ENCODE results near the gene HS3ST1. TPM values are rescaled to one million over a fixed set of nuclear protein-coding genes. Genes with fewer than 3 reads are reported as not detected.

The HS3ST1 gene
- total and polyA plus RNA-seq, 2 donors from 2014 or later, result 1.1 to 39.0 TPM

DNA sequence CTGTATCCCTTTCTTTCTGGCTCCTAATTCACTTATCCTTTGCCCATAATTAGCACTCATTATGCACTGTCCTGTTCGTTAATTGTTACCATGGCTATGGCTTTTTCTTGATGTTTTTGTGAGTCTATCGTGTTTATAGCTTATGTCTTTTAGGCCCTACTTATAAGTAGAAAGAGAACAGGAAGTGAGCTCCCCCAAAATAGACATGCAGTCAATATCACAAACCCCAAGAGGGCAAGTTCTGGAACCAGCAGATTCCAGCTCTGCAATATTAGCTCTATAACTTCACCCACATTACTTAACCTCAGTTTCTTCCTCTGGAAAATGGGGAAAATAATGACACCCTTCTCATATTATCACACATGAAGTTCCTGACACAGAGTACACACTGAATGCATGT is 7.4 kb upstream of the HS3ST1 start:
- Histone ChIP-seq H3K36me3 (ENCODE audit: control insufficient read depth in 2 of 3, insufficient read depth in 3 of 3, low read length in 3 of 3) (no peaks in the 10 kb centered on the region), H3K4me3 (ENCODE audit: low read length in 3 of 3) (no peak overlapping the region), H3K4me1 (ENCODE audit: control insufficient read depth in 2 of 3, insufficient read depth in 2 of 3, low read depth in 1 of 3, low read length in 3 of 3) (no peaks in the 10 kb centered on the region), H3K27ac (ENCODE audit: low read depth in 2 of 2, low read length in 2 of 2) (no peak overlapping the region), H3K9ac (ENCODE audit: low read length in 3 of 3) (no peak overlapping the region), H3K27me3 (ENCODE audit: control insufficient read depth, insufficient read depth, low read length) (no peaks in the 10 kb centered on the region), H3K9me3 (ENCODE audit: control insufficient read depth in 2 of 3, insufficient read depth in 1 of 3, low read length in 3 of 3) (no peaks in the 10 kb centered on the region)
- FAIRE-seq, result no peak
- TF ChIP-seq, protein P1, sequence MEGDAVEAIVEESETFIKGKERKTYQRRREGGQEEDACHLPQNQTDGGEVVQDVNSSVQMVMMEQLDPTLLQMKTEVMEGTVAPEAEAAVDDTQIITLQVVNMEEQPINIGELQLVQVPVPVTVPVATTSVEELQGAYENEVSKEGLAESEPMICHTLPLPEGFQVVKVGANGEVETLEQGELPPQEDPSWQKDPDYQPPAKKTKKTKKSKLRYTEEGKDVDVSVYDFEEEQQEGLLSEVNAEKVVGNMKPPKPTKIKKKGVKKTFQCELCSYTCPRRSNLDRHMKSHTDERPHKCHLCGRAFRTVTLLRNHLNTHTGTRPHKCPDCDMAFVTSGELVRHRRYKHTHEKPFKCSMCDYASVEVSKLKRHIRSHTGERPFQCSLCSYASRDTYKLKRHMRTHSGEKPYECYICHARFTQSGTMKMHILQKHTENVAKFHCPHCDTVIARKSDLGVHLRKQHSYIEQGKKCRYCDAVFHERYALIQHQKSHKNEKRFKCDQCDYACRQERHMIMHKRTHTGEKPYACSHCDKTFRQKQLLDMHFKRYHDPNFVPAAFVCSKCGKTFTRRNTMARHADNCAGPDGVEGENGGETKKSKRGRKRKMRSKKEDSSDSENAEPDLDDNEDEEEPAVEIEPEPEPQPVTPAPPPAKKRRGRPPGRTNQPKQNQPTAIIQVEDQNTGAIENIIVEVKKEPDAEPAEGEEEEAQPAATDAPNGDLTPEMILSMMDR (IDR thresholded peaks at IDR 0.05; ENCODE audit: borderline replicate concordance, extremely low read depth, insufficient read depth), result no peak
- intact Hi-C loops (cut with DNase I), result no loop called here
- DNase-seq, result no peak

DNA sequence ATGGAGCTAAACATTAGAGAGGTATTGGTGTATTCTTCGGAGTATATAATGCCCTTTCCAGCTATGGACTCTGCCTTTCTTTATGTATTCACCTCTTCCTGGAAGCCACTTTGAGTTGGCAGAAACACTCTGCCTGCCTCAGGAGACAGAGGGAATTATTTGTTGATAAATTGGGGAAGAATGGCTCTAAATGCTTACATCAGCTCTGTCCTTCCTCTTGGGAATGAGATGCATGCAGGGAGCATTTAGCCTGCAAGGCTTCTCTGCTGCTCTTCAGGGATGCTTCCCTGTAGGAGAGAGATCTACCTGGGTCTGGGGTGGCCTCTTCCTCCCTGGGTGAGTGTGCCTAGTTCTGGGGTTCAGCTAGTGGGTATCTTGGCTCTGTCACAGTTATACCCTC is 6.9 kb upstream of the HS3ST1 start:
- Histone ChIP-seq H3K27ac (ENCODE audit: low read depth in 2 of 2, low read length in 2 of 2) (no peak overlapping the region), H3K27me3 (ENCODE audit: control insufficient read depth, insufficient read depth, low read length) (no peaks in the 10 kb centered on the region), H3K4me1 (ENCODE audit: control insufficient read depth in 2 of 3, insufficient read depth in 2 of 3, low read depth in 1 of 3, low read length in 3 of 3) (no peaks in the 10 kb centered on the region), H3K9me3 (ENCODE audit: control insufficient read depth in 2 of 3, insufficient read depth in 1 of 3, low read length in 3 of 3) (no peaks in the 10 kb centered on the region), H3K9ac (ENCODE audit: low read length in 3 of 3) (no peak overlapping the region), H3K4me3 (ENCODE audit: low read length in 3 of 3) (no peak overlapping the region), H3K36me3 (ENCODE audit: control insufficient read depth in 2 of 3, insufficient read depth in 3 of 3, low read length in 3 of 3) (no peaks in the 10 kb centered on the region)
- TF ChIP-seq, protein P1 (IDR thresholded peaks at IDR 0.05; ENCODE audit: borderline replicate concordance, extremely low read depth, insufficient read depth), result no peak
- DNase-seq (no peak), FAIRE-seq (no peak)
- intact Hi-C loops (cut with DNase I), result no loop called here

DNA sequence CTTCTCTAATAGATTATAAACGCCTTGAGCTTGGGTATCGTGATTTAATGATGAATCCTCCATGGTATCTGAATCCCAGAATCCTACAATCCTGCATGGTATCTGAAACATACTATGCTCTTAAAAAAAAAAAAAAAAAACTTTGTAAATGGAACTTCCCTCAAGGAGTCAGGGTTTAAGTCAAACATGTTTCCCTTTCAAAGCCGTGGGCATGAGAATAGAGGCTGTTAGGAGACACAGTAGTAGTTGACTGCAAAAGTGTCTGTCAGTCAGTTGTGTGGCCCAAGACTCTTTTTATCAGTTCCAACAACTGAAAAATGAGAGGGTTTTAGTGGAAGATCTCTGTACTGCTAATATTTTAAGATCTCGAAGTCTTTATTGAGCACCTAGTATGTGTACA is 2.4 kb upstream of the HS3ST1 start:
- intact Hi-C loops (cut with DNase I), result no loop called here
- H3K4me1 ChIP-seq (ENCODE audit: control insufficient read depth in 2 of 3, insufficient read depth in 2 of 3, low read depth in 1 of 3, low read length in 3 of 3), result peaks cover 0 to 10% (median 0%) of the 10 kb centered on the region in 3 donors

More for the DNA sequence above, 2.4 kb upstream of the HS3ST1 start:
- no peak overlapping the region for H3K9ac ChIP-seq (ENCODE audit: low read length in 3 of 3)
- FAIRE-seq (no peak), DNase-seq (no peak)
- H3K36me3 ChIP-seq (ENCODE audit: control insufficient read depth in 2 of 3, insufficient read depth in 3 of 3, low read length in 3 of 3), result no peaks in the 10 kb centered on the region
- TF ChIP-seq, protein P1 (IDR thresholded peaks at IDR 0.05; ENCODE audit: borderline replicate concordance, extremely low read depth, insufficient read depth), result no peak
- H3K4me3 ChIP-seq (ENCODE audit: low read length in 3 of 3), result no peak overlapping the region
- H3K9me3 ChIP-seq (ENCODE audit: control insufficient read depth in 2 of 3, insufficient read depth in 1 of 3, low read length in 3 of 3), result no peaks in the 10 kb centered on the region
- H3K27me3 ChIP-seq (ENCODE audit: control insufficient read depth, insufficient read depth, low read length), result peaks cover 12% of the 10 kb centered on the region
- H3K27ac ChIP-seq (ENCODE audit: low read depth in 2 of 2, low read length in 2 of 2), result no peak overlapping the region

All from kidney (tissue), 14 donors.